Neural progenitor cell (in vitro differentiated cells): ENCODE measurements around the gene PPP5C. TPM values are rescaled to one million over a fixed set of nuclear protein-coding genes. Genes with fewer than 3 reads are reported as not detected.

Experiments used
- DNase-seq: peaks from one replicate; pipeline ENCODE4 v3.0.0-alpha.2; 2016; ENCODE audit warnings: low spot score
- H2AFZ ChIP-seq: fragments of 200-600 bp; sonication (generic); replicated peaks from 2 replicates; pipeline ENCODE4 v1.6.1; 2016; ENCODE audit warnings: antibody characterized with exemption
- H3F3A ChIP-seq: fragments of 200-600 bp; sonication (generic); 2 replicates; pipeline ENCODE4 v1.6.1; 2016; ENCODE audit warnings: antibody characterized with exemption, low read depth
- H3K27ac ChIP-seq: fragments of 200-600 bp; sonication (generic); 2 replicates; pipeline ENCODE4 v1.5.1; 2016; ENCODE audit warnings: mild to moderate bottlenecking
- H3K27me3 ChIP-seq: fragments of 200-600 bp; sonication (generic); 2 replicates; pipeline ENCODE4 v1.6.1; 2016; ENCODE audit warnings: mild to moderate bottlenecking, moderate library complexity
- H3K36me3 ChIP-seq: fragments of 200-600 bp; sonication (generic); 2 replicates; pipeline ENCODE4 v1.5.1; 2016
- H3K4me1 ChIP-seq: fragments of 200-600 bp; sonication (generic); 2 replicates; pipeline ENCODE4 v1.6.1; 2016; ENCODE audit warnings: mixed run types
- H3K4me2 ChIP-seq: fragments of 200-600 bp; sonication (generic); 2 replicates; pipeline ENCODE4 v1.6.1; 2016
- H3K4me3 ChIP-seq: fragments of 200-600 bp; sonication (generic); 2 replicates; pipeline ENCODE4 v1.5.1; 2016
- H3K79me2 ChIP-seq: fragments of 200-600 bp; sonication (generic); 2 replicates; pipeline ENCODE4 v1.6.1; 2016; ENCODE audit warnings: low read depth
- H3K9ac ChIP-seq: fragments of 200-600 bp; sonication (generic); 2 replicates; pipeline ENCODE4 v1.6.1; 2016
- H3K9me3 ChIP-seq: fragments of 200-600 bp; sonication (generic); 2 replicates; pipeline ENCODE4 v1.5.1; 2016; ENCODE audit warnings: low read depth
- H4K20me1 ChIP-seq: fragments of 200-600 bp; sonication (generic); 2 replicates; pipeline ENCODE4 v1.6.1; 2016; ENCODE audit warnings: low read depth
- H3K27ac Mint-ChIP-seq: 3 replicates; pipeline ENCODE4 v1.8.0; 2021; ENCODE audit warnings: mixed read lengths
- H3K27me3 Mint-ChIP-seq: 2 replicates; pipeline ENCODE4 v1.8.0; 2022; ENCODE audit warnings: low read depth, mild to moderate bottlenecking, inconsistent platforms, moderate library complexity, mixed read lengths; ENCODE audit not compliant: insufficient read depth
- H3K36me3 Mint-ChIP-seq: 3 replicates; pipeline ENCODE4 v1.8.0; 2021; ENCODE audit warnings: mixed read lengths
- H3K4me1 Mint-ChIP-seq: 3 replicates; pipeline ENCODE4 v1.8.0; 2021; ENCODE audit warnings: mixed read lengths
- H3K4me3 Mint-ChIP-seq: 3 replicates; pipeline ENCODE4 v1.8.0; 2021; ENCODE audit warnings: mild to moderate bottlenecking, moderate library complexity, mixed read lengths
- H3K9me3 Mint-ChIP-seq: 3 replicates; pipeline ENCODE4 v1.8.0; 2020; ENCODE audit warnings: mixed read lengths
- CTCF ChIP-seq: fragments of 200-600 bp; sonication (generic); IDR thresholded peaks from 2 replicates; pipeline ENCODE4 v1.5.1; 2017; ENCODE audit warnings: antibody characterized with exemption, mild to moderate bottlenecking
- EZH2 ChIP-seq: fragments of 200-600 bp; sonication (generic); IDR thresholded peaks from 2 replicates; pipeline ENCODE4 v1.6.1; 2017; ENCODE audit warnings: antibody characterized with exemption, mild to moderate bottlenecking, moderate library complexity
- EZH2phosphoT487 ChIP-seq: fragments of 200-600 bp; sonication (generic); IDR thresholded peaks from 2 replicates; pipeline ENCODE4 v1.6.1; 2017; ENCODE audit warnings: antibody characterized with exemption
- total RNA-seq: library from RNA; depleted of rRNA; stranded (reverse); fragments of >200 nt; gene quantifications from 2 replicates; pipeline ENCODE4 v1.2.3, GENCODE V29; 2015; ENCODE audit warnings: low replicate concordance

Gene PPP5C
- total RNA-seq, 1 donor from 2014 or later: 63.5 TPM

- Histone ChIP-seq H4K20me1 (no peaks in the 10 kb centered on the region), H3K4me1 (no peaks in the 10 kb centered on the region), H3K79me2 (no peaks in the 10 kb centered on the region), H3K27me3 (no peaks in the 10 kb centered on the region), H3K27ac (no peak overlapping the region), H3K36me3 (no peaks in the 10 kb centered on the region), H3K9ac (no peak overlapping the region), H2AFZ (no peak overlapping the region), H3K9me3 (no peaks in the 10 kb centered on the region), H3K4me2 (no peak overlapping the region), H3F3A (peaks cover 13% of the 10 kb centered on the region), H3K4me3 (no peak overlapping the region)
- H3K4me3 Mint-ChIP-seq: no peak overlapping the region
- peaks cover 11% of the 10 kb centered on the region for H3K4me1 Mint-ChIP-seq
- H3K9me3 Mint-ChIP-seq: peaks cover 9% of the 10 kb centered on the region
- peaks cover 19% of the 10 kb centered on the region for H3K36me3 Mint-ChIP-seq
- DNase-seq: no peak
- H3K27ac Mint-ChIP-seq: peak overlapping the region; percentile 38
- TF ChIP-seq EZH2 (no peak), CTCF (no peak), EZH2phosphoT487 (no peak)
- peaks cover 2% of the 10 kb centered on the region for H3K27me3 Mint-ChIP-seq
Measured at GRCh38 chr19:46392252-46392801, 45.4 kb downstream of the PPP5C start.

- Histone ChIP-seq H3K27ac (peak overlapping the region; percentile 29), H3K9ac (no peak overlapping the region)
Measured at GRCh38 chr19:46392837-46393236, 46.0 kb downstream of the PPP5C start.

DNA sequence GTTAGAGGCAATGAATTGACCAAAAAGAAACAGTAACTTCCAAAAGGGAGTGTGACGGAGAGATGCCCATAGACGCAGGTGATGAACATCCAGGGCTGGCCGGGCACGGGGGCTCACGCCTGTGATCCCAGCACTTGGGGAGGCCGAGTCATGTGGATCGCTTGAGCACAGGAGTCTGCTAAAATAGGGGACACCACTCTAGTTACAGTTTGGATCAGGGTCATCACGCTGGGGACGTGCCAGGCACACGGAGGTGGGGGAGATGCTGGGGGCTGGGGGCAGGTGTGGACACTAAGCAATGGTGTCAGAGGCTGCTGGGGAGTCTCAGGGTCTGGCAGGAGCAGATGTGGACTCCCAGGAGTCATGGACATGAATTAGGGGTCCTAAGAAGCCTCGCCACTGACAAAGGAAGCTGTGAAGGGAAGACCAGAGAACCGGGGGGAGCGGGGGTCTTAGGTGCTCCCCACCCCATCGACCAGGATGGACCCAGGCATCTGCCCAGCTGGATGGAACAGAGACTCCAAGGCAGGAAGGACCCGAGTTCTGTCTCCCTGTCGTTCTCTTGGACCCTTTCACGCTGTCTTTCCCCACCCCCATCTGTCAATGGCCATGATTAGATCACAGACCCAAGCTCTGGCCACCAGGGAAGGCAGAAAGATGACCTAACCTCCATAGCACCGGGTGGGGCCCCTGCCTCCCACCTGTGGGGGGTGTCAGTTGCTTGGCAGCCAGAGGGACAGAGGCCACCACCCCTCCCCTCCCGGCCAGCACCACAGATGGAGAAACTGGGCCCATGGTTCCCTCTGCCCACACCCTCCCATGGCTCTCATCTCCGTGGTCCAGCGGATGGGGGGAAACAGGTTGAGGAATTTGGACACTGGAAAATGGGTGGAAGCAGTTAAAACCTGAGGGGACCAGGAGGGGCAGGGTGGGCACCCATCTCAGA is 46.8 kb downstream of the PPP5C start:
- no peak overlapping the region for H2AFZ ChIP-seq
- no peaks in the 10 kb centered on the region for H3K36me3 ChIP-seq
- H3K27me3 ChIP-seq: no peaks in the 10 kb centered on the region
- DNase-seq: no peak
- Mint-ChIP-seq H3K9me3 (peaks cover 6% of the 10 kb centered on the region), H3K36me3 (peaks cover 10% of the 10 kb centered on the region), H3K4me1 (peaks cover 11% of the 10 kb centered on the region), H3K27ac (peak overlapping the region; percentile 14), H3K27me3 (peaks cover 2% of the 10 kb centered on the region), H3K4me3 (no peak overlapping the region)
- no peak overlapping the region for H3K4me3 ChIP-seq
- no peaks in the 10 kb centered on the region for H3K4me1 ChIP-seq
- no peaks in the 10 kb centered on the region for H3K79me2 ChIP-seq
- peak overlapping the region; percentile 29 for H3K27ac ChIP-seq
- TF ChIP-seq EZH2phosphoT487 (no peak), EZH2 (no peak), CTCF (no peak)
- no peaks in the 10 kb centered on the region for H4K20me1 ChIP-seq
- H3K9ac ChIP-seq: no peak overlapping the region
- peaks cover 18% of the 10 kb centered on the region for H3F3A ChIP-seq
- H3K4me2 ChIP-seq: no peak overlapping the region
- H3K9me3 ChIP-seq: no peaks in the 10 kb centered on the region

More at GRCh38 chr19:46392837-46393236, 46.0 kb downstream of the PPP5C start:
- no peaks in the 10 kb centered on the region for H3K36me3 ChIP-seq
- TF ChIP-seq EZH2phosphoT487: no peak
- TF ChIP-seq EZH2: no peak
- no peaks in the 10 kb centered on the region for H3K9me3 ChIP-seq
- no peak overlapping the region for H2AFZ ChIP-seq
- Mint-ChIP-seq H3K27me3 (peaks cover 2% of the 10 kb centered on the region), H3K36me3 (peaks cover 14% of the 10 kb centered on the region), H3K27ac (peak overlapping the region; percentile 14), H3K9me3 (peaks cover 6% of the 10 kb centered on the region), H3K4me1 (peaks cover 11% of the 10 kb centered on the region), H3K4me3 (no peak overlapping the region)
- no peak for DNase-seq
- H3K27me3 ChIP-seq: no peaks in the 10 kb centered on the region
- H3F3A ChIP-seq: peaks cover 18% of the 10 kb centered on the region
- no peak overlapping the region for H3K4me3 ChIP-seq
- no peaks in the 10 kb centered on the region for H3K79me2 ChIP-seq
- no peaks in the 10 kb centered on the region for H3K4me1 ChIP-seq
- no peak overlapping the region for H3K4me2 ChIP-seq
- no peaks in the 10 kb centered on the region for H4K20me1 ChIP-seq
